A673 (cell line): ENCODE results near the gene SARDH. TPM values are rescaled to one million over a fixed set of nuclear protein-coding genes. Genes with fewer than 3 reads are reported as not detected.

Source experiments
- BruUV-seq: library from RNA; stranded (reverse); fragments of 400-500 nt; replicated peaks from 2 replicates; lab custom pipeline; 2021; lab: Mats Ljungman, UMichigan
- CTCF ChIA-PET: fragments of 300-600 bp; sonication (Branson Sonifier 250); formaldehyde crosslinking; loops from one replicate; lab custom pipeline; 2022; ENCODE audit warnings: antibody characterized with exemption; lab: Charles Lee
- POLR2A ChIA-PET: fragments of 300-600 bp; sonication (Branson Sonifier 250); formaldehyde crosslinking; loops from one replicate; lab custom pipeline; 2022; ENCODE audit warnings: antibody characterized with exemption; ENCODE audit not compliant: low non-redundant PET; lab: Charles Lee
- DNase-seq: peaks from one replicate; pipeline ENCODE4 v3.0.0-alpha.2; 2015; ENCODE audit warnings: low spot score
- H3K27ac ChIP-seq: fragments of 200-600 bp; sonication (generic); 2 replicates; pipeline ENCODE4 v1.5.1; 2016; ENCODE audit warnings: mixed run types, low read depth, mild to moderate bottlenecking, mixed read lengths, antibody characterized with exemption, low read length; ENCODE audit not compliant: poor library complexity, severe bottlenecking
- H3K27me3 ChIP-seq: fragments of 200-600 bp; sonication (generic); replicated peaks from 2 replicates; pipeline ENCODE4 v1.6.1; 2017; ENCODE audit warnings: mixed run types, low read depth, mild to moderate bottlenecking, mixed read lengths, antibody characterized with exemption, low read length; ENCODE audit not compliant: insufficient read depth, poor library complexity
- H3K36me3 ChIP-seq: fragments of 200-600 bp; sonication (generic); 2 replicates; pipeline ENCODE4 v1.6.1; 2016; ENCODE audit warnings: mixed run types, mild to moderate bottlenecking, mixed read lengths, antibody characterized with exemption, low read length; ENCODE audit not compliant: insufficient read depth, poor library complexity, severe bottlenecking
- H3K4me1 ChIP-seq: fragments of 200-600 bp; sonication (generic); 2 replicates; pipeline ENCODE4 v1.6.1; 2017; ENCODE audit warnings: mixed run types, mild to moderate bottlenecking, mixed read lengths, antibody characterized with exemption, low read length; ENCODE audit not compliant: insufficient read depth, poor library complexity, severe bottlenecking
- H3K4me3 ChIP-seq: fragments of 200-600 bp; sonication (generic); 2 replicates; pipeline ENCODE4 v1.5.1; 2016; ENCODE audit warnings: low read depth, mixed run types, mild to moderate bottlenecking, mixed read lengths, low read length; ENCODE audit not compliant: poor library complexity, severe bottlenecking
- H3K9me3 ChIP-seq: fragments of 200-600 bp; sonication (generic); 2 replicates; pipeline ENCODE4 v1.6.1; 2016; ENCODE audit warnings: mixed run types, low read depth, mild to moderate bottlenecking, mixed read lengths, antibody characterized with exemption, low read length; ENCODE audit not compliant: poor library complexity, severe bottlenecking
- EZH2 ChIP-seq: fragments of 200-600 bp; sonication (generic); IDR thresholded peaks from 2 replicates; pipeline ENCODE4 v1.6.1; 2017; ENCODE audit warnings: borderline replicate concordance, low read depth, mild to moderate bottlenecking, mixed read lengths, antibody characterized with exemption, low read length; ENCODE audit not compliant: poor library complexity, severe bottlenecking
- intact Hi-C: fragments of 100-400 bp; cut with micrococcal nuclease; formaldehyde crosslinking; loops from one replicate; pipeline ENCODE4 v1.10.0; 2022; ENCODE audit not compliant: unreplicated experiment
- total RNA-seq: library from RNA; stranded (reverse); gene quantifications from 2 replicates; pipeline ENCODE4 v1.2.3, GENCODE V29; 2021
- TF ChIP-seq, protein P1 (sequence below): fragments of 300-800, 200-600 bp; sonication (generic); conservative IDR thresholded peaks from 2 replicates; pipeline ENCODE4 v1.5.1; 2017; ENCODE audit warnings: low read depth, mild to moderate bottlenecking, antibody characterized with exemption, low read length, moderate library complexity, mixed read lengths

SARDH gene
- total RNA-seq, 1 experiment from 2014 or later, result 0.37 TPM

DNA sequence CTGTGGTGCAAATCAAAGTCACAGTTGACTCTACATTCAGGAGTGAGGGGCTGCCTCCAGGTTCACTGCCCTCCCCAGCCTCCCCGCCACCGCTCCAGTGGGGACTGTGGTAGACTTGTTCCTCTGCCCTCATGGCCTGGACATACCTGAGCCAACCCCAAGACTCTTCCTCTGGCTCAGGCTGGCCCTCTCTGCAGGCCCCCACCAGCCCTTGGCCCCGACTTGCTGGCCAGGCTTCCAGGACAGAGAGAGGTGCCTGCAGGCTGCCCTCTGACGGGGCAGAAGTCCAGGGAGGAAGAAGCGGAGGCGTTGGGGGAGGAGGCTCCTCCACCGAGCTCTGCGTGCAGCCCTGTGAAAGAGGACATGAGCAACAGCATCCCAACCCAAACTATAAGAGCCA lies 2.8 kb upstream of the SARDH start:
- CTCF ChIA-PET, result no interaction called here
- Histone ChIP-seq H3K27me3 (peaks cover 4% of the 10 kb centered on the region), H3K27ac (no peak overlapping the region), H3K36me3 (no peaks in the 10 kb centered on the region), H3K4me1 (peaks cover 7% of the 10 kb centered on the region), H3K9me3 (no peaks in the 10 kb centered on the region), H3K4me3 (no peak overlapping the region)
- no TSS peak for BruUV-seq
- DNase-seq, result no peak
- TF ChIP-seq, protein P1, sequence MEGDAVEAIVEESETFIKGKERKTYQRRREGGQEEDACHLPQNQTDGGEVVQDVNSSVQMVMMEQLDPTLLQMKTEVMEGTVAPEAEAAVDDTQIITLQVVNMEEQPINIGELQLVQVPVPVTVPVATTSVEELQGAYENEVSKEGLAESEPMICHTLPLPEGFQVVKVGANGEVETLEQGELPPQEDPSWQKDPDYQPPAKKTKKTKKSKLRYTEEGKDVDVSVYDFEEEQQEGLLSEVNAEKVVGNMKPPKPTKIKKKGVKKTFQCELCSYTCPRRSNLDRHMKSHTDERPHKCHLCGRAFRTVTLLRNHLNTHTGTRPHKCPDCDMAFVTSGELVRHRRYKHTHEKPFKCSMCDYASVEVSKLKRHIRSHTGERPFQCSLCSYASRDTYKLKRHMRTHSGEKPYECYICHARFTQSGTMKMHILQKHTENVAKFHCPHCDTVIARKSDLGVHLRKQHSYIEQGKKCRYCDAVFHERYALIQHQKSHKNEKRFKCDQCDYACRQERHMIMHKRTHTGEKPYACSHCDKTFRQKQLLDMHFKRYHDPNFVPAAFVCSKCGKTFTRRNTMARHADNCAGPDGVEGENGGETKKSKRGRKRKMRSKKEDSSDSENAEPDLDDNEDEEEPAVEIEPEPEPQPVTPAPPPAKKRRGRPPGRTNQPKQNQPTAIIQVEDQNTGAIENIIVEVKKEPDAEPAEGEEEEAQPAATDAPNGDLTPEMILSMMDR, result no peak
- no peak for TF ChIP-seq EZH2
- POLR2A ChIA-PET, result no interaction called here
- intact Hi-C loops, result no loop called here

DNA sequence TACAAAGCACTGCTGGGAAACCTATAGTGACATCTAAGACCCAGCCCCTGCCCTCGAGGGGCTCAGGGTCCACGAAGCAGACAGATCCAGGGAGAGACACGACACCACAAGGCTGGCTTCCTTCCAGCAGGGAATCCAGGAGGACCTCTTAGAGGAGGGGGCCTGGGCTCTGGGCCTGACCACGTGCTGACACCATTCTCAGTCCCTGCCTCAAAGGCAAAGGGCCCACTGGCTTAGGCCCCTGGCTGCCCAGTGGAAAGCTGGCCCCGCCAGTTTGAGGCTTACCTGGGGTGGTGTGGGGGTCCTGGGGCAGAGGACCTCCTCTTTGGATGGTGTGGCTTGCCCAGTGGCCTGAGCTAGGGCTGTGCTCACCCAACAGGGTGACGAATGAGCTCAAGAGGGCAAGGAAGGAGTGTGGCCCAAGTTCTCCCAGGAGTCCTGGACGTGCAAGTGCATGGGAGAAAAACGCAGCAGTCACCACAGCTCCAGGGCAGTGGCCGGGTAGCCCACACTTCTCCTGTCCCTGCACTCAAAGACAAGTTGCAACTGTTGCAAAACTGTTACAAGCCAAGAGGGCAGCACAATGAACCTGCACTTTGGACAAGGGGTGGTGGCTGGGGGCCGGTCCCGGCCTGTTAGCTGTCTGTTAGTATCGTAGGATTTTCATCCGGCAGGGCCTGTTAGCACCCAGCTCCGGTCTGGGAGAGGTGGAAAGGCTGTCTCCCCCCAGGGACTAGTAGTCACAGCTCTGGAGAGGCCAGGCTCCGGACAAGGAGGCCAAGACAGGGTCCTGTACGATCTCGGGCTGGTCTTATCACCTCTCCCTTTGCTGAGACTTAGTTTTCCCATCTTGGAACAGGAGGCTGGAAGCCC lies 1.5 kb upstream of the SARDH start:
- Histone ChIP-seq H3K27ac (no peak overlapping the region), H3K4me1 (peaks cover 7% of the 10 kb centered on the region), H3K27me3 (peaks cover 4% of the 10 kb centered on the region), H3K9me3 (no peaks in the 10 kb centered on the region), H3K4me3 (no peak overlapping the region), H3K36me3 (no peaks in the 10 kb centered on the region)
- intact Hi-C loops, result no loop called here
- CTCF ChIA-PET, result interaction anchor here (0.7 kb wide), 1 partner anchor 294 kb away, joined by 3 read pairs; no protein-coding TSS in a partner anchor
- DNase-seq, result no peak
- POLR2A ChIA-PET, result no interaction called here
- TF ChIP-seq EZH2, result no peak
- TF ChIP-seq, protein P1, result no peak
- no TSS peak for BruUV-seq

DNA sequence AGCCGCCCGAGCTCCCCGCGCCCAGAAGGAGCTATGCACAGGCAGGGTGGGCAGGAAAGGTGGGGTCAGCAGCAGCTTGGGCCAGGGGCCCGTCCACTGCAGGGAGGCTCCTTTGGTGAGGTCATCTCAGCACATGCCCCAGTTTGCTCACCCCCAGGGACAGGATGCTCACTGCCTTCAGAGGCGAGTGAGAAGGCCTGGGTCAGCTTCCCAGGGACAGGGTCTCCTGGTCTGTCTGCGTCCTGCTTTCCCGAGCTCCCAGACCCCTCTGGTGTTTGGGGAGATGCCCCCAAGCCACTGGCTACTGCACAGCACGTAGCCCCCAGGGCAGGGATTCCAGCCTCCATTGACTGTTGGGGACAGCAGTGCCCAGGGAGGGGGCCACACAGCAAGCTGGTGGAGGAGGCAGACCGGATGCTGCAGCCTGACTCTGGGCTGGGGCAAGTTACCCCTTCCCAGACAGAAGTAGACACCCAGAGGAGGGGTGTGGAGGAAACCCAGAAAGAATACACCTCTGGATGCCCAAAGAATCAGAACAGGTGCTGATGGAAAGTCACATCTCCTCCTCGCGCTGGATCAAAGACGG lies 581 bp upstream of the SARDH start:
- no TSS peak for BruUV-seq
- CTCF ChIA-PET, result no interaction called here
- POLR2A ChIA-PET, result no interaction called here
- DNase-seq, result no peak
- TF ChIP-seq, protein P1, result no peak
- no peak for TF ChIP-seq EZH2
- no peaks in the 10 kb centered on the region for H3K36me3 ChIP-seq
- H3K27ac ChIP-seq, result no peak overlapping the region
- H3K9me3 ChIP-seq, result no peaks in the 10 kb centered on the region
- no peaks in the 10 kb centered on the region for H3K27me3 ChIP-seq
- no peak overlapping the region for H3K4me3 ChIP-seq
- intact Hi-C loops, result no loop called here
- peaks cover 7% of the 10 kb centered on the region for H3K4me1 ChIP-seq
